Measurements from ENCODE around the gene ISCU. TPM values are rescaled to one million over a fixed set of nuclear protein-coding genes. Genes with fewer than 3 reads are reported as not detected.
"Not testable (repeated sequence)": the region's sequence is repeated elsewhere in the genome, so short reads cannot be mapped to it uniquely, and the experiment has no call there.

Gene ISCU
- polyA plus RNA-seq, 1 donor (not counting 4 experiments of a cell fraction or from before 2014, with no cell fraction given) = 106 TPM

GRCh38 chr12:108589028-108589839 is 26.8 kb downstream of the ISCU start:
- H3K79me2 ChIP-seq (ENCODE audit: control insufficient read depth, insufficient read depth, low read length) = no peaks in the 10 kb centered on the region
- no peaks in the 10 kb centered on the region for H3K36me3 ChIP-seq (ENCODE audit: control insufficient read depth in 2 of 2, extremely low read depth in 1 of 2, insufficient read depth in 2 of 2, low read length in 2 of 2)
- H3K4me1 ChIP-seq (ENCODE audit: control insufficient read depth, extremely low read depth, insufficient read depth, low read length) = no peaks in the 10 kb centered on the region
- H3K27ac ChIP-seq (ENCODE audit: control insufficient read depth, insufficient read depth, low read length) = no peak overlapping the region
- DNase-seq (ENCODE audit: low read depth, low spot score) = no peak
- dilution Hi-C loops (cut with MboI; ENCODE audit: extremely low pct_ligation_motif_present, low sequenced_read_pairs) = no loop called here
- no peak for TF ChIP-seq EZH2 (IDR thresholded peaks at IDR 0.05; ENCODE audit: low read length)
- TF ChIP-seq, protein P1, sequence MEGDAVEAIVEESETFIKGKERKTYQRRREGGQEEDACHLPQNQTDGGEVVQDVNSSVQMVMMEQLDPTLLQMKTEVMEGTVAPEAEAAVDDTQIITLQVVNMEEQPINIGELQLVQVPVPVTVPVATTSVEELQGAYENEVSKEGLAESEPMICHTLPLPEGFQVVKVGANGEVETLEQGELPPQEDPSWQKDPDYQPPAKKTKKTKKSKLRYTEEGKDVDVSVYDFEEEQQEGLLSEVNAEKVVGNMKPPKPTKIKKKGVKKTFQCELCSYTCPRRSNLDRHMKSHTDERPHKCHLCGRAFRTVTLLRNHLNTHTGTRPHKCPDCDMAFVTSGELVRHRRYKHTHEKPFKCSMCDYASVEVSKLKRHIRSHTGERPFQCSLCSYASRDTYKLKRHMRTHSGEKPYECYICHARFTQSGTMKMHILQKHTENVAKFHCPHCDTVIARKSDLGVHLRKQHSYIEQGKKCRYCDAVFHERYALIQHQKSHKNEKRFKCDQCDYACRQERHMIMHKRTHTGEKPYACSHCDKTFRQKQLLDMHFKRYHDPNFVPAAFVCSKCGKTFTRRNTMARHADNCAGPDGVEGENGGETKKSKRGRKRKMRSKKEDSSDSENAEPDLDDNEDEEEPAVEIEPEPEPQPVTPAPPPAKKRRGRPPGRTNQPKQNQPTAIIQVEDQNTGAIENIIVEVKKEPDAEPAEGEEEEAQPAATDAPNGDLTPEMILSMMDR (optimal IDR thresholded peaks at IDR 0.05 in 1 of 3, IDR thresholded peaks at IDR 0.05 in 1 of 3, conservative IDR thresholded peaks at IDR 0.05 in 1 of 3; ENCODE audit: extremely low read depth in 1 of 3, insufficient read depth in 2 of 3, low read length in 3 of 3) = no peak
- H3K9ac ChIP-seq (ENCODE audit: control insufficient read depth, extremely low read depth, insufficient read depth, low read length) = no peak overlapping the region
- H3K27me3 ChIP-seq (ENCODE audit: control insufficient read depth, extremely low read depth, insufficient read depth, low read length) = peaks cover 17% of the 10 kb centered on the region
- no peak overlapping the region for H3K4me2 ChIP-seq (ENCODE audit: control insufficient read depth, extremely low read depth, insufficient read depth, low read depth, low read length)
- no peaks in the 10 kb centered on the region for H3K9me3 ChIP-seq (ENCODE audit: control insufficient read depth, low read depth, low read length)
- no peak overlapping the region for H2AFZ ChIP-seq (ENCODE audit: control insufficient read depth, low read length)
- no peaks in the 10 kb centered on the region for H3K9me1 ChIP-seq (ENCODE audit: control insufficient read depth, extremely low read depth, insufficient read depth, low read length)
- no peaks in the 10 kb centered on the region for H4K20me1 ChIP-seq (ENCODE audit: control insufficient read depth, extremely low read depth, insufficient read depth, low read length)
- no peak for FAIRE-seq
- no peak overlapping the region for H3K4me3 ChIP-seq (ENCODE audit: control insufficient read depth in 2 of 3, extremely low read depth in 1 of 3, insufficient read depth in 2 of 3, low read depth in 1 of 3, low read length in 3 of 3)

DNA sequence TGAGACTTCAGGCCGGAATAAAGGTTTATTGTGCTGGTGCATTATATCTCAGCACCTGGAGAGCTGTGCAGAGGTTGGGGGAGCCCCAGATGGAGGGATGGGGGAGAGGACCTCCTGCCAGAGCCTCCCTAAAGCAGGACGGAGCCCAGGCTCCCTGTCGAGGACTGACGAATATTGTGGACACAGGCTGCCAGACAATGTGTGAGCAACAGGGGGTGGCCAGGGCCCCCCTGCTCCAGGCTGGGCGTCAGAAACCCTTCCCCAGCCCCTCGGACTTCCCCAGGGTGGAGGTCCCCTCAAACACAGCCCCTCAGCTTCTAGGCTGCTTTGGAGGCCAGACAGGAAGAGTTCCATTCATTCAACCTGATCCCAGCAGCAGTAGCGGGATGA is 27.4 kb downstream of the ISCU start:
- H3K27me3 ChIP-seq (ENCODE audit: control insufficient read depth, extremely low read depth, insufficient read depth, low read length) = peaks cover 17% of the 10 kb centered on the region
- DNase-seq (ENCODE audit: low read depth, low spot score) = no peak
- H3K4me1 ChIP-seq (ENCODE audit: control insufficient read depth, extremely low read depth, insufficient read depth, low read length) = no peaks in the 10 kb centered on the region
- no peak overlapping the region for H3K27ac ChIP-seq (ENCODE audit: control insufficient read depth, insufficient read depth, low read length)
- no peak overlapping the region for H3K9ac ChIP-seq (ENCODE audit: control insufficient read depth, extremely low read depth, insufficient read depth, low read length)
- no peaks in the 10 kb centered on the region for H3K79me2 ChIP-seq (ENCODE audit: control insufficient read depth, insufficient read depth, low read length)
- FAIRE-seq = no peak
- H2AFZ ChIP-seq (ENCODE audit: control insufficient read depth, low read length) = no peak overlapping the region
- TF ChIP-seq EZH2 (IDR thresholded peaks at IDR 0.05; ENCODE audit: low read length) = no peak
- TF ChIP-seq, protein P1 (optimal IDR thresholded peaks at IDR 0.05 in 1 of 3, IDR thresholded peaks at IDR 0.05 in 1 of 3, conservative IDR thresholded peaks at IDR 0.05 in 1 of 3; ENCODE audit: extremely low read depth in 1 of 3, insufficient read depth in 2 of 3, low read length in 3 of 3) = no peak
- no peak overlapping the region for H3K4me2 ChIP-seq (ENCODE audit: control insufficient read depth, extremely low read depth, insufficient read depth, low read depth, low read length)
- no peaks in the 10 kb centered on the region for H3K9me3 ChIP-seq (ENCODE audit: control insufficient read depth, low read depth, low read length)
- H4K20me1 ChIP-seq (ENCODE audit: control insufficient read depth, extremely low read depth, insufficient read depth, low read length) = no peaks in the 10 kb centered on the region
- no peak overlapping the region for H3K4me3 ChIP-seq (ENCODE audit: control insufficient read depth in 2 of 3, extremely low read depth in 1 of 3, insufficient read depth in 2 of 3, low read depth in 1 of 3, low read length in 3 of 3)
- H3K9me1 ChIP-seq (ENCODE audit: control insufficient read depth, extremely low read depth, insufficient read depth, low read length) = no peaks in the 10 kb centered on the region
- dilution Hi-C loops (cut with MboI; ENCODE audit: extremely low pct_ligation_motif_present, low sequenced_read_pairs) = no loop called here
- no peaks in the 10 kb centered on the region for H3K36me3 ChIP-seq (ENCODE audit: control insufficient read depth in 2 of 2, extremely low read depth in 1 of 2, insufficient read depth in 2 of 2, low read length in 2 of 2)

DNA sequence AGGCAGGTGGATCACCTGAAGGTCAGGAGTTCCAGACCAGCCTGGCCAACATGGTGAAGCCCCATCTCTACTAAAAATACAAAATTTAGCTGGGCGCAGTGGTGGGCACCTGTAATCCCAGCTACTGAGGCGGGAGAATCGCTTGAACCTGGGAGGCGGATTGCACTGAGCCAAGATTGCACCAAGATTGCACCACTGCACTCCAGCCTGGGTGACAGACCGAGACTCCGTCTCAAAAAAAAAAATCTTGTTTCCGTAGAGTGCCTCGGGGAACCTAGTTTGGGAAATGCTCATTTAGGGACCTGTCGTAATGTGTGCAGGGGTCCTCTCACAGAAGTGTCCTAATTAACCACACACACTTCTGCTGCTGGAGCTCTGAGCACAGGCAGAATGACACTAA is 28.1 kb downstream of the ISCU start:
- dilution Hi-C loops (cut with MboI; ENCODE audit: extremely low pct_ligation_motif_present, low sequenced_read_pairs); FAIRE-seq: not testable (repeated sequence)

More for the DNA sequence above, 28.1 kb downstream of the ISCU start:
- H3K79me2 ChIP-seq (ENCODE audit: control insufficient read depth, insufficient read depth, low read length); H4K20me1 ChIP-seq (ENCODE audit: control insufficient read depth, extremely low read depth, insufficient read depth, low read length); H2AFZ ChIP-seq (ENCODE audit: control insufficient read depth, low read length); H3K4me3 ChIP-seq (ENCODE audit: control insufficient read depth in 2 of 3, extremely low read depth in 1 of 3, insufficient read depth in 2 of 3, low read depth in 1 of 3, low read length in 3 of 3); H3K4me1 ChIP-seq (ENCODE audit: control insufficient read depth, extremely low read depth, insufficient read depth, low read length); H3K9me3 ChIP-seq (ENCODE audit: control insufficient read depth, low read depth, low read length); H3K9me1 ChIP-seq (ENCODE audit: control insufficient read depth, extremely low read depth, insufficient read depth, low read length); H3K9ac ChIP-seq (ENCODE audit: control insufficient read depth, extremely low read depth, insufficient read depth, low read length); H3K27ac ChIP-seq (ENCODE audit: control insufficient read depth, insufficient read depth, low read length); DNase-seq (ENCODE audit: low read depth, low spot score); H3K36me3 ChIP-seq (ENCODE audit: control insufficient read depth in 2 of 2, extremely low read depth in 1 of 2, insufficient read depth in 2 of 2, low read length in 2 of 2); H3K4me2 ChIP-seq (ENCODE audit: control insufficient read depth, extremely low read depth, insufficient read depth, low read depth, low read length): not testable (repeated sequence)
- peaks cover 17% of the 10 kb centered on the region for H3K27me3 ChIP-seq (ENCODE audit: control insufficient read depth, extremely low read depth, insufficient read depth, low read length)

Measured in keratinocyte (primary cell).